Stomach smooth muscle (tissue), 2 donors: Measurements from ENCODE around the gene SEC61A1.

Source experiments
- H3K27ac ChIP-seq: one replicate; pipeline ENCODE4 v1.7.0; 2013; ENCODE audit warnings: mild to moderate bottlenecking, low read length, inconsistent platforms
- H3K27me3 ChIP-seq, 2 donors: one replicate each; pipeline ENCODE4 v1.7.0; 2013; ENCODE audit warnings: low read length in 2 of 2; ENCODE audit not compliant: insufficient read depth in 2 of 2, control insufficient read depth in 1 of 2
- H3K36me3 ChIP-seq, 2 donors: one replicate each; pipeline ENCODE4 v1.7.0; 2013; ENCODE audit warnings: low read length in 2 of 2; ENCODE audit not compliant: control insufficient read depth in 2 of 2, insufficient read depth in 2 of 2
- H3K4me1 ChIP-seq: one replicate; pipeline ENCODE4 v1.7.0; 2013; ENCODE audit warnings: low read length; ENCODE audit not compliant: control insufficient read depth, insufficient read depth
- H3K4me3 ChIP-seq, 2 donors: one replicate each; pipeline ENCODE4 v1.7.0; 2013; ENCODE audit warnings: low read length in 2 of 2
- H3K9ac ChIP-seq, 2 donors: one replicate each; pipeline ENCODE4 v1.7.0; 2013; ENCODE audit warnings: low read length in 2 of 2, mild to moderate bottlenecking in 1 of 2
- H3K9me3 ChIP-seq, 2 donors: one replicate each; pipeline ENCODE4 v1.7.0; 2013; ENCODE audit warnings: low read length in 2 of 2; ENCODE audit not compliant: control insufficient read depth in 2 of 2
- donor health status: healthy.
- donor health status: Pancreatic carcinoma.

Gene SEC61A1

DNA sequence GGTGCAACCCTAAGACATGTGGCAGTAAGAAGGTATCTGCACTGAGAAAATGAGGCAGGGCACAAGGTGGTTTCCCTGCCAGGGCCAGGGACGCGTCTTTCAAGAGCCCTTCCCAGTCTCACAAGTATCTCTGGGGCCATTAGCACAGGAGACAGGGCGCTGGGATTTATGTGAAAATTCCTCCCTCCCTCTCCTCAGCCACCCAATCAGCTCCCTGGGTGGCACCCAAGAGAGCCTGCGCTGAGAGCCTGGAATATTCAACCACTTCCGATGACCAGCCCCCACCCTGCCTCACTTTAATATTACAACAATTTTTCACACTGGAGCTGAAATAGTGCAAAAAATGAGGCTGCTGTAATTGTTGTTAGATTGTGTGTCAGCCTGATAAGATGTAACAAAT lies 26.1 kb downstream of the SEC61A1 start:
- Histone ChIP-seq H3K9me3 (no peaks in the 10 kb centered on the region), H3K4me3 (no peak overlapping the region), H3K36me3 (peaks cover 0 to 18% of the 10 kb centered on the region in 2 donors), H3K9ac (no peak overlapping the region), H3K27ac (no peak overlapping the region), H3K27me3 (no peaks in the 10 kb centered on the region), H3K4me1 (peaks cover 30% of the 10 kb centered on the region)

DNA sequence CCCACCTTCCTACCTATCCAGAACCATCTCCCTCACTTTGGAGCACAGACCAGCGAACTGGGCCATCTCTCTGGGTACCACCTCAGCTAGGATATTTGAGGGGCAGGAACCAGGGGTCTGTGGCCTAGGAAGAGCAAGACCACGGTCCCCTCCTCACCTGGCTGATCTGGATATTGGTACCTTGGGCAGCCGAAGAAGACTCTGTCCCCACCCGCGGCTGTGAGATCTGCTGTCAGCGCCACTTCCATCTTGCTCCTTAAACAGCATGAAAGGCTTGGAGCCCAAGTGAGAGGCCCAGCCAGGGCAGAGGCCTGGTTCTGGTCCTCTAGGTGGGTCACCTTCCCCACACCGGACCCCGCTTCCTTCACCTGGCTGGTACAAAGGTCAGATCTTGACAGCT lies 26.6 kb downstream of the SEC61A1 start:
- no peaks in the 10 kb centered on the region for H3K9me3 ChIP-seq
- H3K27ac ChIP-seq: no peak overlapping the region
- no peak overlapping the region for H3K4me3 ChIP-seq
- H3K9ac ChIP-seq: no peak overlapping the region
- H3K36me3 ChIP-seq: peaks cover 0 to 18% of the 10 kb centered on the region in 2 donors
- H3K4me1 ChIP-seq: peaks cover 35% of the 10 kb centered on the region
- H3K27me3 ChIP-seq: no peaks in the 10 kb centered on the region

DNA sequence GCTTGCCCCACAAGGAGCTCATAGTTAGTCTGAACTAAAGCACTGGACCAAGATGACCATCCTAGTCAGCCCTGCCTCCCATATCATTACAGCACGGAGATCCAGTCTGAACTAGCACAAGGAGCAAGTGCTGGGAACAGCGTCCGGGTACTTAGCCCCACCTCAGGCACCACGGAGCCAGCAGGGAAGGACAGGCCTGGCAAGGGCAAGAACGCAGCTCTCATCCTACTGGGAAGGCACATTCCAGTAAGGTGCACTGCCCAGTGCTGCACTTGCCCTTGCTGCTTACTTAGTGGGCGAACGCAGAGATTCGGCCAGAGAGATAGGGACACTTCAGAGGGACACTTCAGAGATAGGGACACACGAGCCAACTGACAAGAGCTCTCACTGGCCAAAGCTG lies 27.6 kb downstream of the SEC61A1 start:
- H3K4me3 ChIP-seq: no peak overlapping the region
- no peak overlapping the region for H3K27ac ChIP-seq
- H3K4me1 ChIP-seq: peaks cover 44% of the 10 kb centered on the region
- no peak overlapping the region for H3K9ac ChIP-seq
- H3K9me3 ChIP-seq: no peaks in the 10 kb centered on the region
- H3K36me3 ChIP-seq: peaks cover 0 to 18% of the 10 kb centered on the region in 2 donors
- no peaks in the 10 kb centered on the region for H3K27me3 ChIP-seq

DNA sequence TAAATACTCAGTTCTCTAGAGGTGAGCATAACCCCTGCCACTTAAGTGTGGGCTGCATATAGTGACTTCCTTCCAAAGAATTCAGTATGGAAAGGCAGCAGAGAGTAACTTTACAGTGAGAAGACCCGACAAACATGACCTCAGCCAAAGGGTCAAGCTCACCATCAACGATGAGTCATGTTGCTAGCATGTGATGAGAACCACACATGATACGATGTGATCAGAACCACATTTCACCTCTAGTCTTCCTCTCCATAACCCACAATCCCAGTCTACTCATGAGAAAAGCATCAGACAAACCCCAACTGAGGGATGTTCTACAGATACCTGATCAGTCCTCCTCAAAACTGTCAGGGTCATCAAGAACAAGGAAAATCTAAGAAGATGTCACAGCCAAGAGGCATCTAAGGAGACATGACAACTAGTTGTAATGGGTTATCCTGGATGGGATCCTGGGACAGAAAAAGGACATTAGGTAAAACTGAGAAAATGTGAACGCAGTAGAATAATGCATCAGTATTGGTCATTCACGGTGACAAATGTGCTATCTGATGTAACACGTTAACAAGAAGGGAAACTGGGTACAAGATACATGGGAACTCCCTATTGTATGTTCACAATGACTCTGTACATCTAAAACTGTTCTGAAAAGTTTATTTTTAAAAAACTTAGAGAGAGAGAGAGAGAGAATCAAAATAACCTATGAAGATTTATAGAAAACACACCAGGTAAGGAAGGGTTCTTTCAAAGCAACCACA lies 28.3 kb downstream of the SEC61A1 start:
- Histone ChIP-seq H3K9me3 (no peaks in the 10 kb centered on the region), H3K9ac (no peak overlapping the region), H3K36me3 (peaks cover 0 to 18% of the 10 kb centered on the region in 2 donors), H3K4me1 (peaks cover 44% of the 10 kb centered on the region), H3K27ac (no peak overlapping the region), H3K4me3 (no peak overlapping the region), H3K27me3 (no peaks in the 10 kb centered on the region)

DNA sequence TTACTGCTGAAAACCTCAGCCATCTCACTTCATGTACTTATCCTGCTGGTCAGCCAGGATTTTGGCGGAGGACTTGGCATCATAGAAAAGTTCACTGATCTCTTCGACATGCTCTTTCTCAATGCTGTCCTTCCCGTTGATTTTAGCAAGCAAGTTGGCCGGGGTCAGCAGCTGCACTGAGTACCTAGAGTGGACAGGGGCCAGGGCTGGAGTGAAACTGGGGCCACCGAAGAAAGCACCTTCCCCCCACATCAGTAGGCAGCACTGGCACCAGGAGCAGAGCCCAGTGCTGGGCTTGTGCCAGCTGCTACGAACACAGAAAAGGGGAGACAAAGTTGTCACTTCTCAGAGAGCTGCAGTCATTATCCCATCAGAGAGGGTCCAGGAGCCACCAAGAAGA lies 29.0 kb downstream of the SEC61A1 start:
- peaks cover 0 to 20% of the 10 kb centered on the region in 2 donors for H3K36me3 ChIP-seq
- no peaks in the 10 kb centered on the region for H3K9me3 ChIP-seq
- peaks cover 39% of the 10 kb centered on the region for H3K4me1 ChIP-seq
- no peaks in the 10 kb centered on the region for H3K27me3 ChIP-seq
- no peak overlapping the region for H3K4me3 ChIP-seq
- H3K9ac ChIP-seq: no peak overlapping the region
- H3K27ac ChIP-seq: no peak overlapping the region

DNA sequence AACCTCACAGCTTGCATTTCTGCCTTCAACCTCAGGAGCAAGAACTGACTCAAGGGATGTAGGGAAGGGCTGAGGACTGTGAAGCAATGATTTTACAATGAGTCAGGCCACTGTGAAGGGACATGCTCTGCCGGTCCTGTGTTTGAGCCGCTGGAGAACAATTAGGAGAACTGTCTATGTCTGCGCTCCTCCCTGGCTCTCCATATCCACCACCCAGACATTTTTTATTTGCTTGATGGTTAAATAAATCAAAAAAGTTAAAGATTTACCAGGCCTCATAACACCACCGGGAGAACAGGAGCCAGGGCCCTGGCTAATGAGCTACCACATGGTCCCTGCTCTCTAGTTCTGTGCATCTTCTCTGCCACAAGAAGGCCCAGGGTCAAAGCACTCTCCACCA lies 29.6 kb downstream of the SEC61A1 start:
- no peak overlapping the region for H3K4me3 ChIP-seq
- H3K27me3 ChIP-seq: no peaks in the 10 kb centered on the region
- H3K36me3 ChIP-seq: peaks cover 0 to 22% of the 10 kb centered on the region in 2 donors
- no peak overlapping the region for H3K27ac ChIP-seq
- peaks cover 33% of the 10 kb centered on the region for H3K4me1 ChIP-seq
- H3K9me3 ChIP-seq: no peaks in the 10 kb centered on the region
- no peak overlapping the region for H3K9ac ChIP-seq

DNA sequence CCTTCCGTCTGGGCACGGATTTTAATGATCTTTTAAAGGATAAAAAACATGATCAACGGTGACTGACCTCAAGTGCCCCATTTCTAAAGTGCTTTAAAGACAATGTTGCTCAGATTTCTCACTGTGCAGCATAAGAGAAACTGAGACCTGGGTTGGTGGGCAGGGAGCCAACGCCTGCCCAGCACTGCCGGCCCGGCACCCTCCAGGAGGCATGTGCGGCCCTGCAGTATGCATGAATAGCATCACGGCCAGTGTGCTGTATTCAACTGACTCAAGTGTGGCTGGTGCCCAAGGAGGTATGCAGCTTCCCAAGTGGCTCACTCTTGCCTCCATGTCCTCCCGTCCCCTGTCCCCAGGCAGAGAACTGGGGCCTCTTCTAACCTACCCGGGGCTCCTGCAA lies 30.3 kb downstream of the SEC61A1 start:
- H3K27ac ChIP-seq: no peak overlapping the region
- H3K4me1 ChIP-seq: peaks cover 28% of the 10 kb centered on the region
- H3K9ac ChIP-seq: no peak overlapping the region
- H3K36me3 ChIP-seq: peaks cover 3 to 27% of the 10 kb centered on the region in 2 donors
- no peaks in the 10 kb centered on the region for H3K9me3 ChIP-seq
- H3K27me3 ChIP-seq: no peaks in the 10 kb centered on the region
- H3K4me3 ChIP-seq: no peak overlapping the region

DNA sequence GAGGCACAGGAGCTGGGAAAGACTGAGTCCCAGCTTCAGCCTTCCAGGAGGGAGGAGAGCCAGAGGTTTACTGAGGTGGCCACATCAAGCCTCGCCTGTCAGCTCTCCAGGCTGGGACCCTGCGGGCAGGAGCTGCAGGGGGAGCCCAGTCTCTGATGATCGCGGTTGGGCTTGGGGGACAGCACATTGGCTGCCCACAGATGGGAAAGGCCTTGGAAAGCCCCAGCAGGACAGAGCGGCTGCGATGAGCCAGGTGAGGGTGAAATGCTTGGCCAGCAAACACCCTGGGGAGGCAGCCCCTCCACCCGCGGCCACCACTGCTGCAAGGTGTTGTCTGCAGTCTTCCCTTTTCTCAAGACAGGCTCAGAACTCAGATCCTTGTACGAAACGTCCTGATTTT lies 31.2 kb downstream of the SEC61A1 start:
- no peaks in the 10 kb centered on the region for H3K9me3 ChIP-seq
- H3K4me3 ChIP-seq: no peak overlapping the region
- peaks cover 27% of the 10 kb centered on the region for H3K4me1 ChIP-seq
- peak overlapping the region; percentile 80 for H3K27ac ChIP-seq
- no peak overlapping the region for H3K9ac ChIP-seq
- H3K36me3 ChIP-seq: peaks cover 4 to 28% of the 10 kb centered on the region in 2 donors
- H3K27me3 ChIP-seq: no peaks in the 10 kb centered on the region

DNA sequence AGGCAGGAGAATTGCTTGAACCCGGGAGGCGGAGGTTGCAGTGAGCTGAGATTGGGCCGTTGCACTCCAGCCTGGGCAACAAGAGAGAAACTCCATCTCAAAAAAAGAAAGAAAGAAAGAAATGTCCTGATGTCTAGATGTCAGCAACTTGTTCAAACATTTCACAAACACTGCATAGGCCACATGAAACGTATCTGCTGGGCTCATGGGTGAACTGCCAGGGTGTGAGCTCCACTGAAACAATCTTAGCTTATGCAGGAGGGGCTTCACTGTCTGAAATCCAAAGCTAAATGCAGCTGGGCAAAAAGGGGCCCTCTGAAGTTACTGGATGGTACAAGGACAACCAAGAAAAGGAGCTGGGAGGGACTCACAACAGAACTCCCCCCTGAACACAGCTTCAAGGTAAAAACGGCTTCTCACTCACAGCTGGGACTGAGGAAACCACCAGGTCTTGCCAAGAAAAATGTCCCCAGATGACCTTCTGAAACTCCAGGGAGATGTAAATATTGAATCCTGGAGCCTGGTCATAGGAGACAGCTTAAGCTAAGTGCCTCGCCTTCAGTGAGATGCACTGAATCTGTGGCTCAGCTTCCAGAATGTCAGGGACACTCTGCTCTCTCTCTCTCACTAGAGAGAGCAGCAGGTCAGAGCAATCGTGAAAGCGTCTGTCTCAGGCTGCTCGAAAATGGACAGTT lies 31.9 kb downstream of the SEC61A1 start:
- peaks cover 27% of the 10 kb centered on the region for H3K4me1 ChIP-seq
- H3K36me3 ChIP-seq: peaks cover 4 to 28% of the 10 kb centered on the region in 2 donors
- no peaks in the 10 kb centered on the region for H3K27me3 ChIP-seq
- peak overlapping the region; percentile 25 to 55 for H3K9ac ChIP-seq
- peak overlapping the region; percentile 80 for H3K27ac ChIP-seq
- H3K9me3 ChIP-seq: no peaks in the 10 kb centered on the region
- H3K4me3 ChIP-seq: peak overlapping the region in 1 of 2 donors; percentile 35

DNA sequence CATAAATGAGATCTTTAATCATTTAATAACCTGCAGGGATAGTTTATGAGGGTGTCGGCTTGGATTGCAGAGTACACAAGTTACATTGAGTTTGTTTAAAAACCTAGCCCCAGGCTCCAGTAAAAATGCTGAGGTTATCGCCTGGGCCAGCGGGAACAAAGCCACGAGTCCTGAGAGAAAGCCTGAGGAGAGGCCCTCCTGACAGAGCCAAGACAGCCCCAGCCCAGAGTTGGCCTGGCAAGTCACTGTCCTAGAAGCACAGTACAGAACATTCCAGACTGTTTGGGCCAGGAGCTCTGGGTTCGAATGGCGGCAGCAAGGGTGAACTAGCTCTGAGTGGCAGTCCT lies 32.4 kb downstream of the SEC61A1 start:
- peak overlapping the region; percentile 80 for H3K27ac ChIP-seq

DNA sequence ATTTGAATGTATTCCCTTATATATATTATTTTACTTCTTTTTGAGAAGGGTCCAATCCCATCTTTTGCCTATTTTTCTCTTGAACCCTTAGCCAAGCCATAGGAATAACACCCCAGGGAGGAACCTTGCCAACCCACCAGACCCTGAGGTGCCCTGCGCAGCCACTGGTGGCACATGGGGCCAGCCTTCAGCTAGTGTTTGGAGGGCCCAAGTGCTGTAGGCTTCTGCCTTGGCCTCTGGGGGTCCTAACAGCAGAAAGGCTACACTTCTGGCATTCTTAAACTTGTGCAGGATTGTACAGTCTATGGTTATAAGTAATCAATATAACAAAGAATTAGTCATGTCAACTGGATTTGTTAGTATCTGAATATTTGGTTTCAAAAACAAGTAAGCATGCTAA lies 36.9 kb downstream of the SEC61A1 start:
- Histone ChIP-seq H3K9me3 (no peaks in the 10 kb centered on the region), H3K4me3 (no peak overlapping the region), H3K27ac (no peak overlapping the region), H3K36me3 (peaks cover 4 to 19% of the 10 kb centered on the region in 2 donors), H3K9ac (no peak overlapping the region), H3K27me3 (no peaks in the 10 kb centered on the region), H3K4me1 (peaks cover 15% of the 10 kb centered on the region)

More for the DNA sequence above, 32.4 kb downstream of the SEC61A1 start:
- peaks cover 4 to 25% of the 10 kb centered on the region in 2 donors for H3K36me3 ChIP-seq
- H3K4me1 ChIP-seq: peaks cover 27% of the 10 kb centered on the region
- no peaks in the 10 kb centered on the region for H3K27me3 ChIP-seq
- H3K9ac ChIP-seq: peak overlapping the region; percentile 25 to 36
- H3K4me3 ChIP-seq: peak overlapping the region in 1 of 2 donors; percentile 35
- H3K9me3 ChIP-seq: no peaks in the 10 kb centered on the region
